ENCODE data around the gene MAP3K8. TPM values are rescaled to one million over a fixed set of nuclear protein-coding genes. Genes with fewer than 3 reads are reported as not detected.

Gene MAP3K8
- 10 to 100 TPM; 54.5 to 56.8 TPM for total RNA-seq

GRCh38 chr10:30433730-30434272, at the start of gene MAP3K8:
TSS of gene MAP3K8 (plus strand) at chr10:30434184. CDS start at chr10:30438939, 4,755 bp downstream.
- Mint-ChIP-seq H3K4me3 (peak within 1 kb of the TSS; percentile 95), H3K27ac (peak within 1 kb of the TSS; percentile 95), H3K27me3 (no peaks in the 10 kb centered on the region), H3K9me3 (ENCODE audit: low read depth) (no peaks in the 10 kb centered on the region), H3K4me1 (peaks cover 48% of the 10 kb centered on the region), H3K36me3 (peaks cover 39% of the 10 kb centered on the region)
- CTCF ChIA-PET: interaction anchor here (0.6 to 11.3 kb wide), 11 partner anchors 11 to 103 kb away, joined by 3 to 119 read pairs (median 5); no protein-coding TSS in a partner anchor
- peak; percentile 77 for ATAC-seq
- DNase-seq: peak; percentile 90

- H3K4me1 Mint-ChIP-seq: no peaks in the 10 kb centered on the region
- no peaks in the 10 kb centered on the region for H3K9me3 Mint-ChIP-seq (ENCODE audit: low read depth)
- H3K36me3 Mint-ChIP-seq: no peaks in the 10 kb centered on the region
- H3K27ac Mint-ChIP-seq: no peak overlapping the region
- CTCF ChIA-PET: interaction anchor here (0.6 to 2.9 kb wide), 15 partner anchors 10 to 386 kb away, joined by 3 to 32 read pairs (median 4); no protein-coding TSS in a partner anchor
- ATAC-seq: peak; percentile 67
- peak; percentile 57 for DNase-seq
- peaks cover 23% of the 10 kb centered on the region for H3K27me3 Mint-ChIP-seq
- H3K4me3 Mint-ChIP-seq: no peak overlapping the region
These were observed 49.2 kb upstream of the MAP3K8 start for GRCh38 chr10:30384701-30385201.

DNA sequence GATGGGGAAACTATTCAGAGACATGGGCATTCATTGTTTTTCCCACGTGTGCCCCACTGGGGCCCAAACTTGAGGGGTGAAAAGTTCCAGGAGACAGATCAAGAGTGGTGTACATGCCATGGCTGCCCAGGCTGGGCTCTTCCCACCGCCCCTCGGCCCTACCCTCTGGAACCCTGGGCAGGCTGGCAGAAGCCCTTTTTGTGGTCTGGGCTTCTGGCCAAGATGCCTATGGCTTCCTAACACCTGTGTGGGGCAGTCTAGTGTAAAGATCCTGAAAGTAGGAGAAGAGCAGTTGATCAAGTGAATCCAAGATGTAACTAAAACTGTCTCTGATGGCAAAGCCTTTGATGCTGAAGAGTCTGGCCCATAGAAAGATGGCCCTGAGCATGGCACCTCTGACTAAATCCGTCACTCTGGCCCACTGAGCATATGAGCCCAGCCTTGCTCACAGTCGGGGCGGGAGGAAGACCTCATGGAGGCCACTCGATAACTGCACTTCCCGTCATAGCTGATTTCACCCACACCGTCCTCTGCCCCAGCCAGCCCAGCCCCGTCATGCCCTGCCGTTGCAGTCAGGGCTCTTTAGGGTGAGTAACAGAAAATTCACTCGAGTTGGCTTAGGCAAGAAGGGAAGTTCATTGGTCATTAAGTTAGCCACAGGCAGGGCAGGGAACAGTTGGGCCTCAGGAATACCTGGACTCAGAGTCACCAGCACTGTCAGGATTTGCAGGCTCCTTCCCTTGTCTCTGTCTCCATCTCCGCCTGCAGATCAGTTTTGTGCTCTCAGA, 47.0 kb upstream of the MAP3K8 start:
- Mint-ChIP-seq H3K4me1 (no peaks in the 10 kb centered on the region), H3K9me3 (ENCODE audit: low read depth) (no peaks in the 10 kb centered on the region), H3K27me3 (peaks cover 17% of the 10 kb centered on the region), H3K4me3 (no peak overlapping the region), H3K36me3 (no peaks in the 10 kb centered on the region), H3K27ac (no peak overlapping the region)
- CTCF ChIA-PET: no interaction called here
- DNase-seq: no peak
- no peak for ATAC-seq

- no peak overlapping the region for H3K27ac Mint-ChIP-seq
- no peak for ATAC-seq
- no peak for DNase-seq
- peaks cover 19% of the 10 kb centered on the region for H3K27me3 Mint-ChIP-seq
- H3K4me3 Mint-ChIP-seq: no peak overlapping the region
- CTCF ChIA-PET: interaction anchor here (8.7 kb wide), 1 partner anchor 204 kb away, joined by 141 read pairs; no protein-coding TSS in a partner anchor
- no peaks in the 10 kb centered on the region for H3K36me3 Mint-ChIP-seq
- no peaks in the 10 kb centered on the region for H3K9me3 Mint-ChIP-seq (ENCODE audit: low read depth)
- H3K4me1 Mint-ChIP-seq: peaks cover 4% of the 10 kb centered on the region
These were observed 46.2 kb upstream of the MAP3K8 start for GRCh38 chr10:30387646-30388243.

DNA sequence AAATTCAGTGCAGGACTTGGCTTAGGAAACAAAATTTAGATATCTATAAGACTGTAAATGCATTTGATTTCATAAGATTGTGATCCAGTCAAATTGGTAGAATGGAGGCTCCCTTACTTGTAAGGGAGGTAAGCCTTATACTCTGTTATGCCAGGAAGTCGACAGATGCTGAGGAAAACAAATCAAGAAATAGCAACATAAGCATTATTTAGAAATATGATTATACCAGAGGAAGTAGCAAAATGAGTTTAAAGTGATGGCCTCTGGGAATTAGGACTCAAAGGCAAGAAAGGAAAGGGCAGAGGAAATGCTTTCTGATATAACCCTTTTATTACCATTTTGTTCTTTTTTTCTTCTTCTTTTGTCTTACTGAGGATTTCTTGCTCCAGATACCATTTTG, 44.4 kb upstream of the MAP3K8 start:
- H3K9me3 Mint-ChIP-seq (ENCODE audit: low read depth): no peaks in the 10 kb centered on the region
- H3K4me3 Mint-ChIP-seq: no peak overlapping the region
- no peak for ATAC-seq
- no peaks in the 10 kb centered on the region for H3K36me3 Mint-ChIP-seq
- DNase-seq: no peak
- no peak overlapping the region for H3K27ac Mint-ChIP-seq
- CTCF ChIA-PET: interaction anchor here (0.9 to 8.7 kb wide), 7 partner anchors 11 to 391 kb away, joined by 3 to 141 read pairs (median 5); no protein-coding TSS in a partner anchor
- H3K4me1 Mint-ChIP-seq: peaks cover 5% of the 10 kb centered on the region
- H3K27me3 Mint-ChIP-seq: peaks cover 26% of the 10 kb centered on the region

DNA sequence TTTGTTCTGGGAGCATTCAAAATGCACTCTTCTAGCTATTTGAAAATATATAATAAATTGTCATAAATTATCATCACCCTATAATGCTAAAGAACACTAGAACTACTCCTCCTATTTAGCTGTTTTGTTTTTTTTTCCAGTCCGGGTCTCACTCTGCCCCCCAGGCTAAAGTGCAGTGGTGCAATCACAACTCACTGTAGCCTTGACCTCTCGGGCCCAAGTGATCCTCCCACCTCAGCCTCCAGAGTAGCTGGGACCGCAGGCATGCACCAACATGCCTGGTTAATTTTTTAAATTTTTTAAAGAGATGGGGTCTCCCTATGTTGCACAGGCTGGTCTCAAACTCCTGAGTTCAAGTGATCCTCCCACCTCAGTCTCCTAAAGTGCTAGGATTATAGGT, 43.8 kb upstream of the MAP3K8 start:
- H3K27ac Mint-ChIP-seq: no peak overlapping the region

DNA sequence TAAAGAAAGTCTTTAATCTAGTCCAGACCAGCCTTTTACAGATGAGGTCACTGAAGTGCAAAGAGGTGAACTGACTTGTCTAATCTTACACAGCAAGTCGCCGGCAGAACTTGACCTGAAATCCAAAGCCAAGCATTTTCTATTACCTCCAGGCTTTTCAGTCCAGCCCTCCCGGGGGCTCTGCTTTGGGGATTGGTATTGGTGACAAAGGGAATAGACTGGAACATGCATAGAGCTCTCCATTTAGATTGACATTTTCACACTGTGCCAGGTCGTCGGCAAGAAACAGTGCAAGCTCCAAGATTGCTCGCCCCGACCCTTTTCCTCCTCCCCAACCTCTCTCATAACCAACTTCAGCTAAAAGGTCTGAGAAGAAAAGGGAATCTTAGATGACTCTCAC, 42.7 kb upstream of the MAP3K8 start:
- no peak overlapping the region for H3K4me3 Mint-ChIP-seq
- CTCF ChIA-PET: interaction anchor here (0.7 to 8.7 kb wide), 13 partner anchors 12 to 392 kb away, joined by 3 to 141 read pairs (median 7); no protein-coding TSS in a partner anchor
- no peak for DNase-seq
- peaks cover 30% of the 10 kb centered on the region for H3K27me3 Mint-ChIP-seq
- no peak overlapping the region for H3K27ac Mint-ChIP-seq
- H3K9me3 Mint-ChIP-seq (ENCODE audit: low read depth): no peaks in the 10 kb centered on the region
- H3K36me3 Mint-ChIP-seq: no peaks in the 10 kb centered on the region
- H3K4me1 Mint-ChIP-seq: peaks cover 5% of the 10 kb centered on the region
- no peak for ATAC-seq

More for the DNA sequence above, 43.8 kb upstream of the MAP3K8 start:
- DNase-seq (no peak), ATAC-seq (no peak)
- CTCF ChIA-PET: interaction anchor here (0.9 to 8.7 kb wide), 8 partner anchors 12 to 392 kb away, joined by 3 to 141 read pairs (median 4); no protein-coding TSS in a partner anchor
- Mint-ChIP-seq H3K36me3 (no peaks in the 10 kb centered on the region), H3K4me1 (peaks cover 5% of the 10 kb centered on the region), H3K4me3 (no peak overlapping the region), H3K9me3 (ENCODE audit: low read depth) (no peaks in the 10 kb centered on the region), H3K27me3 (peaks cover 27% of the 10 kb centered on the region)

- Mint-ChIP-seq H3K27ac (no peak overlapping the region), H3K9me3 (ENCODE audit: low read depth) (no peaks in the 10 kb centered on the region), H3K4me3 (peak overlapping the region; percentile 46), H3K27me3 (peaks cover 30% of the 10 kb centered on the region), H3K4me1 (peaks cover 10% of the 10 kb centered on the region), H3K36me3 (no peaks in the 10 kb centered on the region)
- ATAC-seq (peak; percentile 100), DNase-seq (peak; percentile 84)
- CTCF ChIA-PET: interaction anchor here (0.6 to 8.7 kb wide), 35 partner anchors 8 to 393 kb away, joined by 3 to 141 read pairs (median 6); no protein-coding TSS in a partner anchor
These were observed 41.4 kb upstream of the MAP3K8 start for GRCh38 chr10:30392564-30392990.

- Mint-ChIP-seq H3K4me3 (no peak overlapping the region), H3K36me3 (no peaks in the 10 kb centered on the region), H3K9me3 (ENCODE audit: low read depth) (no peaks in the 10 kb centered on the region), H3K27me3 (peaks cover 19% of the 10 kb centered on the region), H3K4me1 (peaks cover 39% of the 10 kb centered on the region), H3K27ac (no peak overlapping the region)
- CTCF ChIA-PET: interaction anchor here (0.9 to 8.7 kb wide), 3 partner anchors 37 to 195 kb away, joined by 3 to 141 read pairs (median 56); no protein-coding TSS in a partner anchor
- ATAC-seq: no peak
- no peak for DNase-seq
These were observed 37.7 kb upstream of the MAP3K8 start for GRCh38 chr10:30396293-30396692.

DNA sequence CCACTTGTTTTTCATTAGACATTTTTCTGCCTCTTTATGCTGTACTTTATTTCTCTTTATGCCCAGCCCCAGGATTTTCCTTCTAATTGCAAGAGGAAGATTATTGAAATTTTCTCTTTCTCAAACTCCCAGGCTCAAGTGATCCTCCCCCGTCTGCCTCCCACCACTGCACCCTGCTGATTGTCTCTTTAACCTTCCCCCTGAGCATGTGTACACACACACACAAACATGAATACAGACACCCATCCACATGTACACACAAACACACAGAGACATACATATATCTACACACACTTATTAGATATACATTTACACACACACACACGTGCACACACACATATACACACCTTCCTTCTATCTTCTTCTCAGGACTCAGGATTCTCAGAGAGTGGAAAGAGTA, 37.3 kb upstream of the MAP3K8 start:
- H3K9me3 Mint-ChIP-seq (ENCODE audit: low read depth): no peaks in the 10 kb centered on the region
- peaks cover 39% of the 10 kb centered on the region for H3K4me1 Mint-ChIP-seq
- CTCF ChIA-PET: interaction anchor here (6.0 kb wide), 1 partner anchor 186 kb away, joined by 56 read pairs; no protein-coding TSS in a partner anchor
- peaks cover 19% of the 10 kb centered on the region for H3K27me3 Mint-ChIP-seq
- H3K36me3 Mint-ChIP-seq: no peaks in the 10 kb centered on the region
- DNase-seq (no peak), ATAC-seq (no peak)
- H3K27ac Mint-ChIP-seq: no peak overlapping the region
- H3K4me3 Mint-ChIP-seq: no peak overlapping the region

- CTCF ChIA-PET: interaction anchor here (0.7 to 3.6 kb wide), 9 partner anchors 10 to 193 kb away, joined by 3 to 16 read pairs (median 5); no protein-coding TSS in a partner anchor
- peak overlapping the region; percentile 0 for H3K27ac Mint-ChIP-seq
- H3K4me3 Mint-ChIP-seq: no peak overlapping the region
- H3K36me3 Mint-ChIP-seq: no peaks in the 10 kb centered on the region
- peaks cover 14% of the 10 kb centered on the region for H3K27me3 Mint-ChIP-seq
- H3K4me1 Mint-ChIP-seq: peaks cover 34% of the 10 kb centered on the region
- peak; percentile 57 for DNase-seq
- peak; percentile 72 for ATAC-seq
- H3K9me3 Mint-ChIP-seq (ENCODE audit: low read depth): no peaks in the 10 kb centered on the region
These were observed 35.8 kb upstream of the MAP3K8 start for GRCh38 chr10:30398193-30398592.

DNA sequence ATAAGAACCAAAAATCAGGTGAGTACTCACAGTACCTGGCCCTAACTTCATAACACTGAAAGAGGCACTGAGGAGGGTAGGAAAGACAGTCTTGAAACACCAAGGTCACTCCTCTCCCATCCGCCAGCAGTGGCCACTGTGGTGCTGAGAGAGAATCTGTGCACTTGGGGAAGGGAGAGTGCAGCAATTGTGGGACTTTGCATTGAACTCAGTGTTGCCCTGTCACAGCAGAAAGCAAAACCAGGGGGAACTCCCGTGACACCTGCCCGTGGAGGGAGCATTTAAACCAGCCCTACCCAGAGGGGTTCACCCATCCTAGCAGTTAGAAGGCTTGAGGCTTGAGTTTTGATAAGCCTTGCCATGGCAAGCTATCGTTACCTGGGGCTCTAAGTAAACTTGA, 35.2 kb upstream of the MAP3K8 start:
- Mint-ChIP-seq H3K4me1 (peaks cover 34% of the 10 kb centered on the region), H3K4me3 (no peak overlapping the region), H3K36me3 (no peaks in the 10 kb centered on the region), H3K9me3 (ENCODE audit: low read depth) (no peaks in the 10 kb centered on the region), H3K27ac (no peak overlapping the region), H3K27me3 (peaks cover 9% of the 10 kb centered on the region)
- CTCF ChIA-PET: interaction anchor here (1.4 to 3.6 kb wide), 5 partner anchors 15 to 192 kb away, joined by 3 to 16 read pairs (median 7); no protein-coding TSS in a partner anchor
- ATAC-seq (peak; percentile 53), DNase-seq (no peak)

DNA sequence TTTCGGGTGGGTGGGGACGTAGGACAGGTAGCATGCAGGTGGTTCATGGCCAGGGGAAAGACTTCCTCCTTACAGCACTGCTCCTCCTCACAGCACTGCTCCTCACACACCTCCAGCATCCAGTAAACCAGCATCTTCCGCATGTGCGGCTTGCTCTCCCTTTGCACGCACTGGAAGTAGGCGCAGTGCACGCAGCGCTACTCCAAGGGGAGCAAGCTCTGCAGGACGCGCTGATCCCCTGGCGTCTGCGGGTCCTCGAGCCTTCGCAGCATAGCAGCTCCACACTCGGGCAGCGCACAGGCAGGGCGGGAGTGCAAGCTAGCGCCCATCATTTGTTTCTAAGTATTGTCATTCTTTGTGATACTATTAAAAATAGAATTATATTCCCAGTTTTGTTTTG, 30.5 kb upstream of the MAP3K8 start:
- H3K4me3 Mint-ChIP-seq: no peak overlapping the region
- CTCF ChIA-PET: interaction anchor here (0.9 to 2.7 kb wide), 5 partner anchors 11 to 178 kb away, joined by 3 to 8 read pairs (median 3); no protein-coding TSS in a partner anchor
- peaks cover 1% of the 10 kb centered on the region for H3K36me3 Mint-ChIP-seq
- DNase-seq (no peak), ATAC-seq (no peak)
- no peak overlapping the region for H3K27ac Mint-ChIP-seq
- peaks cover 19% of the 10 kb centered on the region for H3K4me1 Mint-ChIP-seq
- peaks cover 2% of the 10 kb centered on the region for H3K9me3 Mint-ChIP-seq (ENCODE audit: low read depth)
- no peaks in the 10 kb centered on the region for H3K27me3 Mint-ChIP-seq

Data from activated CD8-positive, alpha-beta memory T cell treated with anti-CD3 and anti-CD28 coated beads, Interleukin-2, amount 10 ng/mL, durations not matched to agents 7 days and 5 days (primary cell).